H1 (cell line): Measurements from ENCODE around the gene MAVS. TPM values are rescaled to one million over a fixed set of nuclear protein-coding genes. Genes with fewer than 3 reads are reported as not detected.

Experiments
- CTCF ChIA-PET: fragments of 300-600 bp; sonication (Branson Sonifier 250); formaldehyde crosslinking; loops from one replicate; lab custom pipeline; 2021; ENCODE audit not compliant: partially characterized antibody; lab: Charles Lee
- POLR2A ChIA-PET: fragments of 300-600 bp; sonication (Branson Sonifier 250); formaldehyde crosslinking; loops from one replicate; lab custom pipeline; 2021; ENCODE audit warnings: inconsistent platforms; ENCODE audit not compliant: partially characterized antibody; lab: Charles Lee
- DNase-seq, 2 experiments: peaks; one replicate each; pipeline versions ENCODE4 v3.0.0 to v3.0.0-alpha.2; 2010 to 2022; ENCODE audit warnings: low spot score in 2 of 2, low read depth in 1 of 2, mixed read lengths in 1 of 2
- FAIRE-seq: peaks from 2 replicates; lab custom pipeline; 2011; peaks lifted over from hg19 to GRCh38; lab: Jason Lieb, UNC
- H2AFZ ChIP-seq: 2 replicates; pipeline ENCODE4 v1.8.1; 2012; ENCODE audit warnings: low read length, inconsistent platforms
- H2AK5ac ChIP-seq: 2 replicates; pipeline ENCODE4 v1.6.1; 2013; ENCODE audit warnings: low read depth, low read length
- H2BK120ac ChIP-seq: replicated peaks from 2 replicates; pipeline ENCODE3; 2013; ENCODE audit warnings: low read depth, low read length, inconsistent platforms
- H2BK12ac ChIP-seq: 2 replicates; pipeline ENCODE4 v1.6.1; 2013; ENCODE audit warnings: low read depth, low read length
- H2BK15ac ChIP-seq: 2 replicates; pipeline ENCODE4 v1.6.1; 2013; ENCODE audit warnings: low read length
- H2BK20ac ChIP-seq: 2 replicates; pipeline ENCODE4 v1.6.1; 2013; ENCODE audit warnings: low read length
- H2BK5ac ChIP-seq: 2 replicates; pipeline ENCODE4 v1.6.1; 2013; ENCODE audit warnings: low read depth, low read length
- H3K14ac ChIP-seq: 2 replicates; pipeline ENCODE4 v1.6.1; 2013; ENCODE audit warnings: inconsistent platforms; ENCODE audit not compliant: insufficient read length
- H3K18ac ChIP-seq: 2 replicates; pipeline ENCODE4 v1.6.1; 2013; ENCODE audit warnings: low read length; ENCODE audit errors: extremely low read depth
- H3K23ac ChIP-seq: 2 replicates; pipeline ENCODE4 v1.6.1; 2013; ENCODE audit warnings: inconsistent platforms; ENCODE audit not compliant: insufficient read length
- H3K23me2 ChIP-seq: 2 replicates; pipeline ENCODE4 v1.6.1; 2013; ENCODE audit warnings: low read depth, low read length
- H3K27ac ChIP-seq: 2 replicates; pipeline ENCODE4 v1.6.1; 2011; ENCODE audit warnings: low read depth, low read length, inconsistent platforms
- H3K27me3 ChIP-seq, 4 experiments: replicated peaks in 1 of 4; 1 replicate in 1 of 4; 2 replicates in 3 of 4; pipeline versions ENCODE4 v1.6.1 to v1.8.1; 2011 to 2013; ENCODE audit warnings: low read length in 3 of 4, mild to moderate bottlenecking in 3 of 4, inconsistent platforms in 2 of 4, mixed read lengths in 2 of 4, moderate library complexity in 1 of 4; ENCODE audit not compliant: control insufficient read depth in 3 of 4, insufficient read depth in 3 of 4; ENCODE audit errors: extremely low read depth in 1 of 4
- H3K36me3 ChIP-seq, 4 experiments: 2 replicates each; pipeline versions ENCODE4 v1.6.1 to v1.8.1; 2011 to 2013; ENCODE audit warnings: mild to moderate bottlenecking in 4 of 4, low read length in 3 of 4, moderate library complexity in 2 of 4, control low read depth in 1 of 4, inconsistent platforms in 1 of 4; ENCODE audit not compliant: insufficient read depth in 4 of 4, control insufficient read depth in 2 of 4
- H3K4ac ChIP-seq: replicated peaks from 2 replicates; pipeline ENCODE3; 2013; ENCODE audit warnings: low read length, low read depth, mixed read lengths, inconsistent platforms; ENCODE audit not compliant: insufficient read length
- H3K4me1 ChIP-seq, 4 experiments: replicated peaks in 1 of 4; 1 replicate in 1 of 4; 2 replicates in 3 of 4; pipeline versions ENCODE4 v1.6.1 to v1.8.1; 2011 to 2013; ENCODE audit warnings: low read length in 3 of 4, inconsistent platforms in 2 of 4, mixed read lengths in 1 of 4; ENCODE audit not compliant: insufficient read depth in 4 of 4, control insufficient read depth in 3 of 4
- H3K4me2 ChIP-seq, 2 experiments: 2 replicates each; pipeline versions ENCODE4 v1.6.1 to v1.8.1; 2011 to 2013; ENCODE audit warnings: low read depth in 2 of 2, low read length in 2 of 2, control low read depth in 1 of 2, inconsistent platforms in 1 of 2, mild to moderate bottlenecking in 1 of 2; ENCODE audit not compliant: insufficient read depth in 1 of 2
- H3K4me3 ChIP-seq, 4 experiments: fragments of 200-600, 300-600 bp in 1 of 4; sonication (generic), shearing (Covaris generic), sonication (Bioruptor Twin) in 1 of 4; 2 replicates each; pipeline versions ENCODE4 v1.5.1 to v1.8.1; 2011 to 2016; ENCODE audit warnings: low read length in 4 of 4, low read depth in 3 of 4, control low read depth in 2 of 4, inconsistent platforms in 2 of 4, mild to moderate bottlenecking in 2 of 4, mixed read lengths in 1 of 4, moderate library complexity in 1 of 4; ENCODE audit not compliant: insufficient read depth in 2 of 4; ENCODE audit errors: extremely low read depth in 1 of 4
- H3K56ac ChIP-seq: replicated peaks from 2 replicates; pipeline ENCODE3; 2013; ENCODE audit warnings: low read depth, mild to moderate bottlenecking, mixed read lengths, low read length, inconsistent platforms; ENCODE audit not compliant: insufficient read length
- H3K79me1 ChIP-seq: 2 replicates; pipeline ENCODE4 v1.6.1; 2013; ENCODE audit warnings: low read depth, low read length, control low read depth
- H3K79me2 ChIP-seq, 2 experiments: 2 replicates each; pipeline versions ENCODE4 v1.6.1 to v1.8.1; 2012 to 2013; ENCODE audit warnings: low read length in 2 of 2, mild to moderate bottlenecking in 2 of 2, inconsistent platforms in 1 of 2; ENCODE audit not compliant: insufficient read depth in 2 of 2, control insufficient read depth in 1 of 2
- H3K9ac ChIP-seq, 4 experiments: replicated peaks in 1 of 4; 1 replicate in 1 of 4; 2 replicates in 3 of 4; pipeline versions ENCODE4 v1.6.1 to v1.8.1; 2011 to 2013; ENCODE audit warnings: low read depth in 3 of 4, low read length in 3 of 4, control low read depth in 2 of 4, mild to moderate bottlenecking in 2 of 4, moderate library complexity in 2 of 4, inconsistent platforms in 1 of 4; ENCODE audit errors: extremely low read depth in 1 of 4
- H3K9me3 ChIP-seq, 2 experiments: 2 replicates each; pipeline versions ENCODE4 v1.6.1 to v1.8.1; 2012 to 2013; ENCODE audit warnings: mild to moderate bottlenecking in 2 of 2, moderate library complexity in 2 of 2, control low read depth in 1 of 2, inconsistent platforms in 1 of 2, low read depth in 1 of 2, low read length in 1 of 2, mixed read lengths in 1 of 2; ENCODE audit not compliant: insufficient read depth in 2 of 2
- H4K20me1 ChIP-seq, 2 experiments: replicated peaks in 1 of 2; 2 replicates each; pipeline versions ENCODE3 to v1.8.1; 2011 to 2013; ENCODE audit warnings: inconsistent platforms in 2 of 2, low read length in 2 of 2, mild to moderate bottlenecking in 1 of 2; ENCODE audit not compliant: insufficient read depth in 2 of 2, control insufficient read depth in 1 of 2
- H4K5ac ChIP-seq: 2 replicates; pipeline ENCODE4 v1.6.1; 2013; ENCODE audit warnings: low read length, low read depth, mixed read lengths, inconsistent platforms; ENCODE audit not compliant: insufficient read length
- H4K8ac ChIP-seq: 2 replicates; pipeline ENCODE4 v1.8.0; 2013; ENCODE audit warnings: mild to moderate bottlenecking, moderate library complexity, low read length, inconsistent platforms; ENCODE audit not compliant: insufficient read depth; ENCODE audit errors: extremely low read depth
- H4K91ac ChIP-seq: replicated peaks from 2 replicates; pipeline ENCODE3; 2013; ENCODE audit warnings: low read length, mixed read lengths, inconsistent platforms; ENCODE audit not compliant: insufficient read length
- RAD21 ChIP-seq, 2 experiments: IDR thresholded peaks in 1 of 2; conservative IDR thresholded peaks in 1 of 2; 2 replicates each; pipeline ENCODE4 v1.6.1; 2011; ENCODE audit warnings: low read depth in 2 of 2, low read length in 2 of 2, improper control_type of control experiment in 1 of 2, inconsistent platforms in 1 of 2, mild to moderate bottlenecking in 1 of 2, moderate library complexity in 1 of 2
- SP4 ChIP-seq: IDR thresholded peaks from 2 replicates; pipeline ENCODE4 v1.6.1; 2012; ENCODE audit warnings: low read length, inconsistent platforms
- WGBS, 2 experiments: shearing (Covaris generic) in 1 of 2; methylation state at CpG; one replicate each; pipeline versions ENCODE4 v1.1.6 to v1.1.7; 2013 to 2015; ENCODE audit warnings: low lambda C conversion rate in 2 of 2, mixed read lengths in 2 of 2, inconsistent platforms in 1 of 2, low coverage in 1 of 2, missing lambda C conversion rate in 1 of 2; ENCODE audit not compliant: insufficient replicate concordance in 2 of 2, insufficient coverage in 1 of 2, insufficient read length in 1 of 2; ENCODE audit errors: extremely low coverage in 1 of 2, missing lambda C conversion rate in 1 of 2; 5-methylcytosine and 5-hydroxymethylcytosine counted together
- polyA plus RNA-seq, 7 experiments: library from polyadenylated mRNA; depleted of rRNA in 3 of 7; stranded (reverse) in 5 of 7; unstranded in 2 of 7; fragments of >200 nt in 5 of 7; fragments of 200-250 nt in 2 of 7; gene quantifications; 1 replicate in 5 of 7; 2 replicates in 1 of 7; 4 replicates in 1 of 7; pipeline versions ENCODE4 v1.2.1 to v1.2.3, GENCODE V29; 2011 to 2013; ENCODE audit warnings: missing spikeins in 2 of 7, mixed read lengths in 2 of 7
- total RNA-seq: library from RNA; stranded (reverse); fragmentation: NEBNext Ultra II Directional; extraction: Animal tissue kit (Norgen Biotek cat#: 25700); gene quantifications from 2 replicates; pipeline ENCODE4 v1.2.1, GENCODE V29; 2021
- TF ChIP-seq, protein P1 (sequence below): IDR thresholded peaks from 2 replicates; pipeline ENCODE4 v1.6.1; 2012; ENCODE audit warnings: low read length, inconsistent platforms

MAVS gene
- total and polyA plus RNA-seq, 2 of the 8 experiments (the other 6 are each of a cell fraction or from before 2014, with no cell fraction given) = 9.9 to 24.3 TPM

DNA sequence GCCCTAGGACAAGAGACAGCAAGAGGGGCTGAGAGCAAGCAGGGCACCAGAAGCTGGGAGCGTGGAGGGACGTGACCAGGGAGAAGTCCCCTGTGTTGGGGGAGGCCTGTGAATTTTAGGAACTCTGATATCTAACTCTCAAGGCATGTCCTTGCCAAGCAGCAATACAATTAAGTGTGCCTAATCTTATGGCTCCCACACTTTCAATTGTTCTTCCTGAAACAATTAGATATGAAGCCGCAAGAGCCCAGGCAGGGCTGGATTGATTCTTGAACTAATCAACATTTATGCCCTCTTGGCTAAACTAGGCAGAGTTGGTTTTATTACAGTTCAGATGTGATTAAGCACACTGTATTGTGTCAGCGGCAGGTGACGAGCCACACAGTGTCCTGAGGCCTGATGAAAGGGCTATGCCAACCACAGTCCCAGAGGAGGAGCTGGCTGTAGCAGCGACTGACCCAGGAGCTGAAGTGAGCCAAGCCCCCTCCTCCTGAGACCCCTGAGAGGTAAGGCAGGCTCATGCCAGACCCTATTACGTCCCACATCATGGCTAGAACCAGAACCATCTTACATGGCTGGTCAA is 4.2 kb upstream of the MAVS start:
- TF ChIP-seq, protein P1, sequence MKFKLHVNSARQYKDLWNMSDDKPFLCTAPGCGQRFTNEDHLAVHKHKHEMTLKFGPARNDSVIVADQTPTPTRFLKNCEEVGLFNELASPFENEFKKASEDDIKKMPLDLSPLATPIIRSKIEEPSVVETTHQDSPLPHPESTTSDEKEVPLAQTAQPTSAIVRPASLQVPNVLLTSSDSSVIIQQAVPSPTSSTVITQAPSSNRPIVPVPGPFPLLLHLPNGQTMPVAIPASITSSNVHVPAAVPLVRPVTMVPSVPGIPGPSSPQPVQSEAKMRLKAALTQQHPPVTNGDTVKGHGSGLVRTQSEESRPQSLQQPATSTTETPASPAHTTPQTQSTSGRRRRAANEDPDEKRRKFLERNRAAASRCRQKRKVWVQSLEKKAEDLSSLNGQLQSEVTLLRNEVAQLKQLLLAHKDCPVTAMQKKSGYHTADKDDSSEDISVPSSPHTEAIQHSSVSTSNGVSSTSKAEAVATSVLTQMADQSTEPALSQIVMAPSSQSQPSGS = no peak
- TF ChIP-seq SP4 (no peak), RAD21 (IDR thresholded peaks at IDR 0.05 in 1 of 2, conservative IDR thresholded peaks at IDR 0.05 in 1 of 2; ENCODE audit: low read depth in 2 of 2, low read length in 2 of 2) (no peak)
- TF ChIP-seq, all 59 proteins: peak for 0
- no peak overlapping the region for H3K27ac ChIP-seq
- no peak overlapping the region for H3K4me2 ChIP-seq
- H3K36me3 ChIP-seq = no peaks in the 10 kb centered on the region
- no peak overlapping the region for H3K9ac ChIP-seq
- H2BK120ac ChIP-seq = no peak overlapping the region
- H2AFZ ChIP-seq = no peak overlapping the region
- no peak overlapping the region for H3K23ac ChIP-seq
- H3K4me1 ChIP-seq = peaks cover 0 to 4% (median 3%) of the 10 kb centered on the region in 4 experiments; a peak in 3 of 7 replicates
- no peak overlapping the region for H3K56ac ChIP-seq
- H3K4ac ChIP-seq = no peak overlapping the region
- no peak overlapping the region for H3K4me3 ChIP-seq
- no peaks in the 10 kb centered on the region; a peak in 1 of 7 replicates for H3K27me3 ChIP-seq
- 82% methylated on average over 7 of the region's 7 CpGs; no CpG with 5 or more reads in 1 of the 2 experiments for WGBS, 2 experiments
- H2BK20ac ChIP-seq = no peak overlapping the region
- no peak overlapping the region for H4K91ac ChIP-seq
- no peak overlapping the region; the same call in 1 of the 2 replicates for H3K18ac ChIP-seq
- H2BK12ac ChIP-seq = no peak overlapping the region
- ChIA-PET CTCF (interaction anchor here (1.4 kb wide), 1 partner anchor 13 kb away, joined by 8 read pairs; no protein-coding TSS in a partner anchor), POLR2A (interaction anchor here (0.6 to 1.8 kb wide), 3 partner anchors 15 to 675 kb away, joined by 3 to 5 read pairs (median 3); no protein-coding TSS in a partner anchor)
- no peak overlapping the region for H2AK5ac ChIP-seq
- no peak overlapping the region for H3K14ac ChIP-seq
- peaks cover 0 to under 1% of the 10 kb centered on the region in 2 experiments for H4K20me1 ChIP-seq
- H3K79me1 ChIP-seq = no peaks in the 10 kb centered on the region
- no peaks in the 10 kb centered on the region; a peak in 2 of 4 replicates for H3K79me2 ChIP-seq
- DNase-seq = no peak
- H3K23me2 ChIP-seq = peaks cover 10% of the 10 kb centered on the region
- H4K5ac ChIP-seq = no peak overlapping the region
- 0 out of 2 replicates have a peak overlapping the region, but pooled peaks have one; percentile 81 for H2BK15ac ChIP-seq
- no peak overlapping the region for H2BK5ac ChIP-seq
- H4K8ac ChIP-seq = no peak overlapping the region
- FAIRE-seq = no peak
- no peaks in the 10 kb centered on the region for H3K9me3 ChIP-seq
